ENCODE data around the gene RAB27A.
A peak's percentile ranks its signal among the peaks of the same experiment; 100 is the strongest.

RAB27A gene

DNA sequence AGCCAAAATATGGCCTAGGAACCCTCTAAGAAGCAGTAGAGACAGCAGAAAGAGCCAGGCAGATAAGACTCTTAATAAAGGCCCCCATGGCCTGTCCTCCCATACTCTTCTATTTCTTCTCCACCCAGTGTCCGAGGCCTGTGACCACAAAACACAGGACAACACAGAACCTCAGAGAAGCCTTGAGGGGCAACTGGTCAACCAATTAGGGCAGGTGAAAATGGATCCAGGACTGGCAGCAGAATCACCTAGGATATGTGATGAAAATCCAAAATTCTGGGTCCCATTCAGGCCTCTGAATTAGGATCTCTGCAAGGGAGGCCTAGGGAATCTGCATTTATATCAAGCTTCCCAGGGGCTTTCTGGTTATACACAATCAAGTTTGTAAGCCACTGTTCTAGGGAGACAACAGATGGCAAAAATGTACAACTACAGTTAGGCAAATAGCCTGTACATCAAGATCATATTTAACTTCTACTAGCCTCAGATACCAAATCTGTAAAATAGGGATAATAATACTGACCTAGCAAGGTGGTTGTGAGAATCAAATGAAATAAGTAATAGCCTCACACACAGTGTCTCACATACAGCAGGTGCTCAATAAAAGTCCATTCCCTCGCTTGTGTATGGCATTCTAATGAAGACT lies 10.4 kb downstream of the RAB27A start:
- TF ChIP-seq MAX (IDR thresholded peaks at IDR 0.05; ENCODE audit: low read depth, low read length) (no peak), POLR2A (IDR thresholded peaks at IDR 0.05; ENCODE audit: extremely low read depth, insufficient read length) (no peak), CTCF (IDR thresholded peaks at IDR 0.05; ENCODE audit: low read depth, low read length) (no peak), MYC (IDR thresholded peaks at IDR 0.05; ENCODE audit: low read depth, low read length) (no peak)
- H3K4me3 ChIP-seq (ENCODE audit: low read depth, low read length): no peak overlapping the region
- no peak for DNase-seq (ENCODE audit: low read depth)

DNA sequence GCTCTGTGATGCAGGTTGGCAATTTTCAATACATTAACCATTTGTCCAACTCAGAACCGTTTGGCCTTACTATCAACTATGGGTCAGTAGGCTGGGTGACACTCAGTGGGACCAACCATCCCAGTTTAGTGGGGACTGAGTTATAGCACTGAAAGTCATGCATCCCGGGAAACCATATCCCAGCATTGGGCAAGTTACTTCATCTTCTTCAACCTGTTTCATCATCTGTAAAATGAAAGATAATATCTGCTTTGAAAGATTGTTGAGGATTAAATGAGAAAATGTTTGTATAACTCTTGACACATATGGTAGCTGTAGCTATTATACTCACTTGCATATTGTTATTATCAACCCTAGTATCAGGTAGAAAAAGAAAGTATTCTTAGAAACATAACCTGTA lies 11.9 kb downstream of the RAB27A start:
- no peak for TF ChIP-seq POLR2A (IDR thresholded peaks at IDR 0.05; ENCODE audit: extremely low read depth, insufficient read length)
- TF ChIP-seq MYC (IDR thresholded peaks at IDR 0.05; ENCODE audit: low read depth, low read length): no peak
- TF ChIP-seq MAX (IDR thresholded peaks at IDR 0.05; ENCODE audit: low read depth, low read length): no peak
- TF ChIP-seq CTCF (IDR thresholded peaks at IDR 0.05; ENCODE audit: low read depth, low read length): no peak
- H3K4me3 ChIP-seq (ENCODE audit: low read depth, low read length): peak overlapping the region; percentile 28
- no peak for DNase-seq (ENCODE audit: low read depth)

- peak overlapping the region; percentile 28 for H3K4me3 ChIP-seq (ENCODE audit: low read depth, low read length)
- TF ChIP-seq CTCF (IDR thresholded peaks at IDR 0.05; ENCODE audit: low read depth, low read length) (no peak), POLR2A (IDR thresholded peaks at IDR 0.05; ENCODE audit: extremely low read depth, insufficient read length) (no peak), MYC (IDR thresholded peaks at IDR 0.05; ENCODE audit: low read depth, low read length) (no peak), MAX (IDR thresholded peaks at IDR 0.05; ENCODE audit: low read depth, low read length) (no peak)
- DNase-seq (ENCODE audit: low read depth): peak; percentile 96
Observed at GRCh38 chr15:55277116-55277564, 12.5 kb downstream of the RAB27A start.

DNA sequence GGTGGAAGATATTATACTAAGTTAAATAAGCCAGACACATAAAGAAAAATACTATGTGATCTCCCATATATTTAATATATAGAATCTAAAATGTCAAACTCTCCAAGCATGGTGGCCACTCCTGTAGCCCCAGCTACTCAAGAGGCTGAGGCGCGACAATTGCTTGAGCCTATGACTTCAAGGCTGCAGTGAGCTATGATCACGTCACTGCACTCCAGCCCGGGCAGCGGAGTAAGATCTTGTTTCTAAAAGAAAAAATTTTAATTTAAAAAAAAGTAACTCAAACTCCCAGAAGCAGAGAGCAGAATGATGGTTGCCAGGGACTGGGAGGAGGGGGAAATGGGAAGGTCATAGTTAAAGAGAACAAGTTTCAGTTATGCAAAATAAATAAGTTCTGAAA lies 13.3 kb downstream of the RAB27A start:
- no peak for DNase-seq (ENCODE audit: low read depth)
- TF ChIP-seq CTCF (IDR thresholded peaks at IDR 0.05; ENCODE audit: low read depth, low read length): no peak
- no peak for TF ChIP-seq MYC (IDR thresholded peaks at IDR 0.05; ENCODE audit: low read depth, low read length)

GRCh38 chr15:55270291-55270690 lies 19.3 kb downstream of the RAB27A start:
- DNase-seq (ENCODE audit: low read depth): no peak
- H3K4me3 ChIP-seq (ENCODE audit: low read depth, low read length): no peak overlapping the region
- no peak for TF ChIP-seq MYC (IDR thresholded peaks at IDR 0.05; ENCODE audit: low read depth, low read length)
- TF ChIP-seq MAX (IDR thresholded peaks at IDR 0.05; ENCODE audit: low read depth, low read length): no peak
- TF ChIP-seq POLR2A (IDR thresholded peaks at IDR 0.05; ENCODE audit: extremely low read depth, insufficient read length): no peak
- no peak for TF ChIP-seq CTCF (IDR thresholded peaks at IDR 0.05; ENCODE audit: low read depth, low read length)

More for the DNA sequence above, 13.3 kb downstream of the RAB27A start:
- H3K4me3 ChIP-seq (ENCODE audit: low read depth, low read length): no peak overlapping the region
